Mesenchymal stem cell (in vitro differentiated cells and primary cell): ENCODE data around the gene OPN1SW.

Experiments used
- DNase-seq: peaks from one replicate; pipeline ENCODE4 v3.0.0-alpha.2; 2013
- H2AFZ ChIP-seq: one replicate; pipeline ENCODE4 v1.6.1; 2013; ENCODE audit warnings: low read depth, mild to moderate bottlenecking, control low read depth, inconsistent platforms, low read length, moderate library complexity
- H2AK5ac ChIP-seq: 2 replicates; pipeline ENCODE4 v1.6.1; 2013; ENCODE audit warnings: low read length, moderate library complexity, mild to moderate bottlenecking, inconsistent platforms; ENCODE audit not compliant: severe bottlenecking
- H2BK120ac ChIP-seq: one replicate; pipeline ENCODE4 v1.6.1; 2013; ENCODE audit warnings: low read depth, mild to moderate bottlenecking, inconsistent platforms, low read length, moderate library complexity
- H2BK12ac ChIP-seq, 2 experiments: one replicate each; pipeline ENCODE4 v1.6.1; 2013; ENCODE audit warnings: inconsistent platforms in 2 of 2, low read length in 2 of 2, mild to moderate bottlenecking in 2 of 2, moderate library complexity in 2 of 2, control low read depth in 1 of 2
- H2BK15ac ChIP-seq: one replicate; pipeline ENCODE4 v1.6.1; 2013; ENCODE audit warnings: mild to moderate bottlenecking, low read depth, inconsistent platforms; ENCODE audit not compliant: poor library complexity, severe bottlenecking
- H2BK5ac ChIP-seq: 2 replicates; pipeline ENCODE4 v1.6.1; 2013; ENCODE audit warnings: low read depth, mild to moderate bottlenecking, low read length, control low read depth, inconsistent platforms; ENCODE audit not compliant: poor library complexity, severe bottlenecking
- H3K14ac ChIP-seq, 2 experiments: one replicate each; pipeline ENCODE4 v1.6.1; 2013; ENCODE audit warnings: inconsistent platforms in 2 of 2, low read length in 2 of 2, control low read depth in 1 of 2, mild to moderate bottlenecking in 1 of 2, moderate library complexity in 1 of 2
- H3K18ac ChIP-seq, 2 experiments: one replicate each; pipeline ENCODE4 v1.6.1; 2013; ENCODE audit warnings: inconsistent platforms in 2 of 2, low read length in 2 of 2, control low read depth in 1 of 2, low read depth in 1 of 2, mild to moderate bottlenecking in 1 of 2
- H3K23ac ChIP-seq, 2 experiments: one replicate each; pipeline ENCODE4 v1.6.1; 2013; ENCODE audit warnings: inconsistent platforms in 2 of 2, low read length in 2 of 2, mild to moderate bottlenecking in 2 of 2, moderate library complexity in 2 of 2, control low read depth in 1 of 2
- H3K27ac ChIP-seq: 2 replicates; pipeline ENCODE4 v1.5.1; 2013; ENCODE audit warnings: mild to moderate bottlenecking, moderate library complexity, low read length, control low read depth, inconsistent platforms; ENCODE audit not compliant: poor library complexity, severe bottlenecking
- H3K27me3 ChIP-seq, 2 experiments: 2 replicates each; pipeline versions ENCODE4 v1.6.1 to v1.7.0; 2013; ENCODE audit warnings: low read length in 2 of 2, mild to moderate bottlenecking in 2 of 2, moderate library complexity in 2 of 2, control low read depth in 1 of 2, inconsistent platforms in 1 of 2; ENCODE audit not compliant: control insufficient read depth in 1 of 2, insufficient read depth in 1 of 2
- H3K36me3 ChIP-seq, 2 experiments: 2 replicates each; pipeline versions ENCODE4 v1.6.1 to v1.7.0; 2013; ENCODE audit warnings: low read length in 2 of 2, control low read depth in 1 of 2, inconsistent platforms in 1 of 2, low read depth in 1 of 2, mild to moderate bottlenecking in 1 of 2; ENCODE audit not compliant: insufficient read depth in 2 of 2, control insufficient read depth in 1 of 2
- H3K4ac ChIP-seq, 2 experiments: one replicate each; pipeline ENCODE4 v1.6.1; 2013; ENCODE audit warnings: inconsistent platforms in 2 of 2, low read length in 2 of 2, mild to moderate bottlenecking in 2 of 2, moderate library complexity in 2 of 2, control low read depth in 1 of 2, low read depth in 1 of 2
- H3K4me1 ChIP-seq: 2 replicates; pipeline ENCODE4 v1.6.1; 2013; ENCODE audit warnings: low read depth, low read length, control low read depth; ENCODE audit not compliant: control insufficient read depth, insufficient read depth
- H3K4me2 ChIP-seq: 2 replicates; pipeline ENCODE4 v1.6.1; 2013; ENCODE audit warnings: low read length, mild to moderate bottlenecking, inconsistent platforms; ENCODE audit not compliant: poor library complexity, severe bottlenecking
- H3K4me3 ChIP-seq, 2 experiments: 2 replicates each; pipeline versions ENCODE4 v1.5.1 to v1.7.0; 2013; ENCODE audit warnings: low read length in 2 of 2, mild to moderate bottlenecking in 2 of 2, control low read depth in 1 of 2, low read depth in 1 of 2; ENCODE audit not compliant: insufficient read depth in 1 of 2
- H3K79me1 ChIP-seq: replicated peaks from 2 replicates; pipeline ENCODE4 v1.6.1; 2013; ENCODE audit warnings: mild to moderate bottlenecking, control low read depth, low read length, inconsistent platforms; ENCODE audit not compliant: poor library complexity, severe bottlenecking
- H3K9ac ChIP-seq: 2 replicates; pipeline ENCODE4 v1.7.0; 2013; ENCODE audit warnings: mild to moderate bottlenecking, low read length, moderate library complexity
- H3K9me3 ChIP-seq: 2 replicates; pipeline ENCODE4 v1.7.0; 2013; ENCODE audit warnings: mild to moderate bottlenecking, low read length; ENCODE audit not compliant: control insufficient read depth
- H4K8ac ChIP-seq: one replicate; pipeline ENCODE4 v1.6.1; 2013; ENCODE audit warnings: inconsistent platforms, mild to moderate bottlenecking, low read length, moderate library complexity
- H4K91ac ChIP-seq: one replicate; pipeline ENCODE4 v1.6.1; 2013; ENCODE audit warnings: mild to moderate bottlenecking, low read length, inconsistent platforms
- WGBS: methylation state at CpG from one replicate; pipeline ENCODE4 v1.1.7; 2013; ENCODE audit warnings: mixed read lengths; 5-methylcytosine and 5-hydroxymethylcytosine counted together

The OPN1SW gene

DNA sequence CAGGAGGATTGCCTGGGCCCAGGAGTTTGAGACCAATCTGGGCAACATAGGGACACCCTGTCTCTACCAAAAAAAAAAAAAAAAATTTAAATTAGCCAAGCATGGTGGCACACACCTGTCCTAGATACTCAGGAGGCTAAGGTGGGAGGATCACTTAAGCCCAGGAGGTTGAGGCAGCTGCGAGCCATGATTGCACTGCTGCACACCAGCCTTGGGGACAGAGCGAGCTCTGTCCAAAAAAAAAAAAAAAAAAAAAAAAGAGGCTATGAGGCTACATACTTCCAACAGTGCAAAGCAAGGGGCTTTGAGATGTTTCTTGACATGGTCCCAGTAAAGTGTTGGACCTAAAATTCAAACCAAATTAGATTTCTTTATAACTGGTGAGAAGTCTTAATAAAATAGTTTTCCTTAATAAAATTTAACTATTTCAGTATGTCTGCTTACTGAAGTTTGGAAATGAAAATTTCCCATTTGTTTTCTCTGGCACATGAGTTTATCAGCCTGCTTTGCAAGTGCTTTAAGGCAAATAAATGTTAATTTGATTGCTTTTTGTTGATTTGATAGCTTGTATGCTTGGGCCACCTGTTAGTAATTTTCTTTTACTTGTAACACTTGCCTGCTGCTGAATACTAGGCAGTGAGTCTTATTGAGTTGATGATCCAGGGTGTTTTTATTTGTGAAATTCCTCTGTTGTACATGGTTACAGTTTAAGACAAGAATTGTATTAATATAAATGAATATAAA, 20.3 kb downstream of the OPN1SW start:
- no peak overlapping the region for H3K4me2 ChIP-seq
- peaks cover 13% of the 10 kb centered on the region for H3K79me1 ChIP-seq
- peaks cover 3% of the 10 kb centered on the region for H3K4me1 ChIP-seq
- H2BK120ac ChIP-seq = no peak overlapping the region
- no peak overlapping the region for H2AK5ac ChIP-seq
- DNase-seq = no peak
- no peak overlapping the region for H2AFZ ChIP-seq
- no peak overlapping the region for H3K18ac ChIP-seq
- no peak overlapping the region for H3K23ac ChIP-seq
- H3K4me3 ChIP-seq = peak overlapping the region in 1 of 2 experiments; percentile 43
- H3K14ac ChIP-seq = no peak overlapping the region
- H4K91ac ChIP-seq = no peak overlapping the region
- WGBS = 94% methylated on average over 2 of the region's 2 CpGs
- H3K4ac ChIP-seq = no peak overlapping the region
- no peaks in the 10 kb centered on the region for H3K27me3 ChIP-seq
- peak overlapping the region; percentile 77 for H3K9ac ChIP-seq
- H3K36me3 ChIP-seq = peaks cover 18 to 87% of the 10 kb centered on the region in 2 experiments
- H2BK12ac ChIP-seq = no peak overlapping the region
- H4K8ac ChIP-seq = no peak overlapping the region
- H2BK5ac ChIP-seq = no peak overlapping the region
- no peaks in the 10 kb centered on the region for H3K9me3 ChIP-seq
- H3K27ac ChIP-seq = no peak overlapping the region
- H2BK15ac ChIP-seq = no peak overlapping the region

DNA sequence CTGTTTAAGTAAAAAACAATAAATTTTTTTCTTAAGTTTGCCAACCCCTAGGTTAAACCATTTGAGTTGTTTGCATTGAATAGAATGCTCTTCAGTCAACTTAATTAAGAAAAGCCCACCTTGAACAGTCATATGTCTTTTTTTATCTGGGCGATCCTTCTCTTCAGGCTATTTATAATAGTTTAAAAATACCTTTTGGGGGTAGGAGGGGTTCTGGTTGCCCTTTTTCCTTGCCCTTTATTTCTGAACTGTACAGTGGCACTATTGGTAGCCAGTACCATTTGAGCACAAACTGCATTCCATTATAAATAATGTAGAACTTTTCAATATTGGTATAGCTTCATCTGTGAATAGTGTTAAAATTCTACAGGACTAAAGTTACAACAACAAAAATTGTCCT, 23.3 kb downstream of the OPN1SW start:
- no peak overlapping the region for H3K4me2 ChIP-seq
- no peak overlapping the region for H2AFZ ChIP-seq
- no CpG with 5 or more reads among the region's 1 CpG for WGBS
- H4K91ac ChIP-seq = no peak overlapping the region
- H3K27ac ChIP-seq = no peak overlapping the region
- H2BK5ac ChIP-seq = no peak overlapping the region
- H2BK12ac ChIP-seq = no peak overlapping the region
- H2BK120ac ChIP-seq = no peak overlapping the region
- no peak overlapping the region for H3K18ac ChIP-seq
- no peak overlapping the region for H3K23ac ChIP-seq
- no peak for DNase-seq
- peaks cover 3% of the 10 kb centered on the region for H3K4me1 ChIP-seq
- H3K36me3 ChIP-seq = peaks cover 17 to 87% of the 10 kb centered on the region in 2 experiments
- H2BK15ac ChIP-seq = no peak overlapping the region
- peaks cover 7% of the 10 kb centered on the region for H3K79me1 ChIP-seq
- no peak overlapping the region for H3K4me3 ChIP-seq
- no peaks in the 10 kb centered on the region for H3K9me3 ChIP-seq
- H3K9ac ChIP-seq = no peak overlapping the region
- no peak overlapping the region for H2AK5ac ChIP-seq
- no peak overlapping the region for H3K14ac ChIP-seq
- no peak overlapping the region for H4K8ac ChIP-seq
- H3K4ac ChIP-seq = no peak overlapping the region
- H3K27me3 ChIP-seq = no peaks in the 10 kb centered on the region

DNA sequence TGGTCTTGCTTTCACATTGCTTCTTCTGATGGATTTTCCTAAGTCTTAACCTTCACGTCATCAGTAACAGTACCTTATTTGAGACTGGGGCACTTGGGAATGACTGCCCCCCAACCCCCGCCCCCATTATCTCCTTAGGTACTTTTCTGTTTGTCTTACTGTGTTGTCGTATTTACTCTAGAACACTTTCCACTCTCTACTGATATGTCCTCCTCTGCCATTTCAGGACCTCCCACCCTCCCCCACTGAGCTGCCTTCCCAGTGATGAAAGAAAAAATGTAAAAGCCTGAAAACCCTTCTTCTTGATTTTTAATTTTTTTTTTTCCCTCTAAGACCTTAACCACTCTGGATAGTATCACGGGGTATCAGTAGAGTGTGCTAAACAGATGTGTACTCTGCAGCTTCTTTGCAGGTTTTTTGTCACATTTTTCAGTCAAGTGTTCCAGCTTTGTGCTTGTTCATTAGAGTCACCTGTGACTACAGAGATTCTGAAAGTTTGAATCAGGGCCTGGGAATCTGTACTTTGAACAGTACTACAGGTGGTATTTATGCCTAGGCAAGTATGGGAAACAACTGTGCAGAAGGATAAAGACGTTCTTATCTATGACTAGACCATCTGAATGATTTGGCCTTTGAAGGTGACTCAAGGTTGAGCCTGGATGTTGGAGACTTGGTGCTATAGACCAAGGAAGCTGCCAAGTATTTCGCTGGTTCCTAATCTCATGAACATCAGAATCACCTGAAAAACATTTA, 28.1 kb downstream of the OPN1SW start:
- Histone ChIP-seq H2AK5ac (no peak overlapping the region), H3K27me3 (no peaks in the 10 kb centered on the region), H3K4ac (no peak overlapping the region), H3K4me1 (peaks cover 3% of the 10 kb centered on the region), H4K91ac (no peak overlapping the region), H3K9me3 (no peaks in the 10 kb centered on the region), H3K14ac (no peak overlapping the region), H3K9ac (no peak overlapping the region), H2AFZ (no peak overlapping the region), H2BK5ac (no peak overlapping the region), H2BK12ac (no peak overlapping the region), H3K18ac (no peak overlapping the region), H2BK120ac (no peak overlapping the region), H3K4me2 (no peak overlapping the region), H4K8ac (no peak overlapping the region), H3K27ac (no peak overlapping the region), H2BK15ac (no peak overlapping the region), H3K23ac (no peak overlapping the region), H3K79me1 (no peaks in the 10 kb centered on the region), H3K36me3 (peaks cover 14 to 78% of the 10 kb centered on the region in 2 experiments), H3K4me3 (no peak overlapping the region)
- WGBS = 93% methylated on average over 6 of the region's 6 CpGs
- no peak for DNase-seq

DNA sequence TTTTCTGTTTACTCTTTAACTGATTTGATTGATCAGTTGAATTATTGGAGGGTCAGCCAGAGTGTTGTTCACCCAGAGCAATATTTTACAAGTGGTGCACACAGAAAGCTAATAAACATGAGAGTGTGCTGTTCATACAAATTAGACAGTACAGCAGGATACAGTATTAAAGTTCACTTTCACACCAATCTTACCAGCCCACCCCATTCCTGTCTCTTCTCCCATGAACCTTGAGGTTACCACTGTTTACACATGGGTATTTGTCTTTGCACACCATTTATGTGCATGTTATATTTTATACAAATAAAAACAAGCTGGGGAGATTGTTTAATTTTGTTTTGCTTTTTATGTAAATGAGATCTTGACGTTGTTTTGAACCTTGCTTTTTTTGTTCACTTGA, 29.9 kb downstream of the OPN1SW start:
- H2AK5ac ChIP-seq = no peak overlapping the region
- no peaks in the 10 kb centered on the region for H3K79me1 ChIP-seq
- H2AFZ ChIP-seq = no peak overlapping the region
- WGBS = 100% methylated on average over 1 of the region's 1 CpG
- H2BK12ac ChIP-seq = no peak overlapping the region
- H2BK5ac ChIP-seq = no peak overlapping the region
- H3K9me3 ChIP-seq = no peaks in the 10 kb centered on the region
- no peak overlapping the region for H3K27ac ChIP-seq
- no peak overlapping the region for H4K8ac ChIP-seq
- no peak overlapping the region for H3K18ac ChIP-seq
- H3K27me3 ChIP-seq = no peaks in the 10 kb centered on the region
- H3K23ac ChIP-seq = no peak overlapping the region
- H3K14ac ChIP-seq = no peak overlapping the region
- H2BK15ac ChIP-seq = no peak overlapping the region
- H4K91ac ChIP-seq = no peak overlapping the region
- H3K4ac ChIP-seq = no peak overlapping the region
- H3K4me2 ChIP-seq = no peak overlapping the region
- H3K9ac ChIP-seq = no peak overlapping the region
- peaks cover 3% of the 10 kb centered on the region for H3K4me1 ChIP-seq
- H3K4me3 ChIP-seq = no peak overlapping the region
- no peak overlapping the region for H2BK120ac ChIP-seq
- H3K36me3 ChIP-seq = peaks cover 14 to 62% of the 10 kb centered on the region in 2 experiments
- DNase-seq = no peak
